Retina (tissue), 1 donor: Measurements from ENCODE around the gene RAMP3.
"Not testable (repeated sequence)": the region's sequence is repeated elsewhere in the genome, so short reads cannot be mapped to it uniquely, and the experiment has no call there.

Experiments
- DNase-seq: peaks from one replicate; pipeline ENCODE4 v3.0.0-alpha.2; 2016

The RAMP3 gene, protein sequence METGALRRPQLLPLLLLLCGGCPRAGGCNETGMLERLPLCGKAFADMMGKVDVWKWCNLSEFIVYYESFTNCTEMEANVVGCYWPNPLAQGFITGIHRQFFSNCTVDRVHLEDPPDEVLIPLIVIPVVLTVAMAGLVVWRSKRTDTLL

DNA sequence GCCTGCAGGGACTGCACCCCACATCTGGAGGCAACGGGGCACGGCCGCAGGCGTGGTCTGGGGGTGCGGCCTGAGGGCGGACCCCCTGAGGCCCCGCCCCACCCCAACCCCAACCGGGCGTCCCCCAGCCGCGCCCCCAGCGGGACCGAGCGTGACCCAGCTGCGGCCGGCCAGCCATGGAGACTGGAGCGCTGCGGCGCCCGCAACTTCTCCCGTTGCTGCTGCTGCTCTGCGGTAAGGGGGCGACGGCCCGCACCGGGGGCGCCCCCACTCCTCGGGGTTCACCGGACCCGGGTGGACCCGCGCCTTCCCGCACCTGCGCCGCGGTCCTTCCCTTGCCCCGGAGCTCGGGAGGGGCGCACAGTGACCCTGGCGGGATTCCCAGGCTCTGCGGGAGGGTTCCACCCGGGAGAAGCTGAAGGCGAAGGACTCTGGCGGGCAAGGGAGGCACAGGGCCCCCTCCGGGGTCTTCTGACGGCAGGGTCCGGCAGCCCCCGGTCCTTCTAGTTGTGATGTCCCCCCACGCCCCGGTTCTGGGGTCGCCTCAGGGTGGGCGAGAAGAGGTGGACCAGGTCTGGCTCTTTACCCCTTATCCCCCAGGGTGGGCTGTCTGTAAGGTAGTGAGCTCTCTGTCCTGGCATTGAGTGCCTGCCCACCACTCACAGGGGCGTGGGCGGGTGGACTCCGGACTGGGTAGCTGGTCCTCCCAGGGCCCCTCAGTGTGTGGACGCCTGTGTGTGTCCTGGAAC, at the start of gene RAMP3:
Gene RAMP3 (plus strand): TSS at position 139 of the 749 bp plus-strand sequence. CDS start 38 bp downstream, at position 177.
- DNase-seq, result peak; percentile 52

DNA sequence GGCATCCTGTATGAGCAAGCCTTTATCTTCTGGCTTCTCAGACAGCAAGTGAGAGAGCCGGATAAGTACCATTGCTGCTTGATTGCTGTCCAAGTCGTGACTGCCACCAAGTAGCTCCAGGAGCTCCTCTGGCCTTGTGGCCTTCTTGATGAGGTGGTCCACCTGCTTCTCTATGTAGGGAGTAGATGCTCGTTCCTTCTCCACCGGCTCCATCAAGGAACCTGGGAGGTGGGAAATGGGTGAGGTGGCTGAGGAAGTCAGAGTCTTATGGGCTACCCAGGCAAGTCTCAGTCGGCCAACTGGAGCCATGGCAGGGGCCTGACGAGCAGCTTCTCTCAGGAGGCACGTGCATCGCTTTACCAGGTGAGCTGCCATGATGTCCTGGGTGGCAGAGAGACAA, 48.7 kb upstream of the RAMP3 start:
- no peak for DNase-seq

DNA sequence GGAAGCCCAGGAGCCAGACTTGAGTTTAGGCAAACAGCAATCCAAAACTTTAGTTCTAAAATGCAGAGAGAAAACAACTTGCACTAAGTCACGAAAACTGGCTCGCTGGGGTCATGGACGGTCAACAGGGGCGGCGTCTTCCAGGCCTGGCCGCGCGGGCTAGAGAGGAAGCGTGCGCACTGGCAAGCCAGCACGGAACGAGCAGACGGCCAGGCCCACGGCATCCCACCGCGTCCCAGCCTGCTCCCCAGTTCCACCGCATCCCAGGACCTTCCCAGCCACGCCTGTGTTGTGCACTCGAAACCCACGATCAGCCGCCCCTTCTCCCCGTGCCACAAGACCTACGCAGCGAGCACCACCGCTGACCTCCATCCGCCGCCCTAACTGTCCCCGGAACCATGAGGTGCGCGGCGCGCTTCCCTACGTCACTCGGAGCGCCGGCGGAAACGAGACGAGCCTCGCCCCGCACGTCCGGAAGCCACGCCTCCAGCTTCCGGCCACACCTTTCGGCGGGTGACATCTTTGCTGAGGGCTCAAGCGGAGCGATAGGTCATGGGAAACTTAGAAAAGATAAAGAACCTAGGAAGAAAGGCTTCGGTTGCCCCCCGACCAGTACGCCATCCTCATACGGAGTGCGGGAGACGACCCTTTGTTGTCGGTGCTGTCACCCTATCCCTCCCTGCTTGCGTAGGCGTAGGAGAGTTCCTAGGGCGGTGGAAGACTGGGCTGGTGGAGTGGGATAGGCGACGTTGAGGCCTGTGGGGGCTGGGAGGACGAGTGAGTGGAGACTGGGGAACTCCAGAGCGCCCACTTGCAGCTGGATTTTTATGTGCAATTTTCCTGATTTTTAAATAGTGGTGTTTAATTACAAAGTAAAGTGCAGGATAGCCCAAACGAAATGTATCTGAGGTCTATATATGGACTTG, 46.0 kb upstream of the RAMP3 start, which contains the start of gene TBRG4:
Gene TBRG4 (minus strand): TSS at position 400 of the 926 bp plus-strand sequence. CDS start 2,460 bp downstream, outside the sequence.
- peak; percentile 99 for DNase-seq

DNA sequence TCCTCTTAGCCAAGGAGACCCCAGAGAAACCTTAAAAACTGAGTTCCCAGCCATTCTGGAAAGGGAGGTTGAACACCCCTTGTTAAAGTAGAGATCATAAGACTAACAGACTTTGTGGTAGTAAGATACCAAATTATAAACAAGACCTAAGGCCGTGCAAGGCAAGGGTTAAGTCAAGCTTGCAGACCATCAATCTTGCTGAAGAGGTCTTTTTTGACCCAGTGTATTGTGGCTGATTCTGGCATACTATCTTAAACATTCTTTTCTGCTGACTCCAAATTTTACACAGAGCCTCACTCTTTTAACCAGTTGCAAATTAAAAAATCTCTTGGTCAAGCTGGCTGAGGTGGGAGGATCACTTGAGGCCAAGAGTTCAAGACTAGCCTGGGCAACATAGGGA, 44.9 kb upstream of the RAMP3 start:
- no peak for DNase-seq

DNA sequence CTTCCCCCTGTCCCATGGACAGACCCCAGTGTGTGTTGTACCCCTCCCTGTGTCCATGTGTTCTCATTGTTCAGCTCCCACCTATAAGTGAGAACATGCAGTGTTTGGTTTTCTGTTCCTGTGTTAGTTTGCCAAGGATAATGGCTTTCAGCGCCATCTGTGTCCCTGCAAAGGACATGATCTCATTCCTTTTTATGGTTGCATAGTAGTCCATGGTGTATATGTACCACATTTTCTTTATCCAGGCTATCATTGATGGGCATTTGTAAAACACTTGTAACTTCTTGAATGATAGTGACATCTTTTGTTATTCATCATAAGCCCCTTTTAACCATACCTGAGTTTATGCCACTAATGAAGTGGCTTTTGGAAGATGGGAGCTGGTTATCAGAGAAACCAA, 43.3 kb upstream of the RAMP3 start:
- not testable (repeated sequence) for DNase-seq

DNA sequence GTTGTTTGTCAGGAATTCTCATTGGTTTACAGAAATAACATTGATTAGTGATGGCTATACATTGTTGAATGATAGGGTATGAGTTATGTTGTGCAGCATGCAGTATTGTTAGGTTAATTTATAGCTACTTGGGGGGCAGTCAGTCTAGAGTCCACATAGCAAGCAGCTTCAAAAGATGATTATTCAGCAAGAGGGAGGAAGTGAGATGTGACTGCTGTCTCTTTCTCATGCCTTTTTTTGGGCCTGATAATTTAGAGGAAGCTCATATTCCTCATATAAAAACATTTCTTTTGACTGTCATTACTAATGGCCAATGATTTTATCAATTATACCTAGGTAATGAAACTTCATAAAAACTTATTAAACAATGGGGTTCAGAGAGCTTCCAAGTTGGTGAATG, 42.7 kb upstream of the RAMP3 start:
- no peak for DNase-seq

DNA sequence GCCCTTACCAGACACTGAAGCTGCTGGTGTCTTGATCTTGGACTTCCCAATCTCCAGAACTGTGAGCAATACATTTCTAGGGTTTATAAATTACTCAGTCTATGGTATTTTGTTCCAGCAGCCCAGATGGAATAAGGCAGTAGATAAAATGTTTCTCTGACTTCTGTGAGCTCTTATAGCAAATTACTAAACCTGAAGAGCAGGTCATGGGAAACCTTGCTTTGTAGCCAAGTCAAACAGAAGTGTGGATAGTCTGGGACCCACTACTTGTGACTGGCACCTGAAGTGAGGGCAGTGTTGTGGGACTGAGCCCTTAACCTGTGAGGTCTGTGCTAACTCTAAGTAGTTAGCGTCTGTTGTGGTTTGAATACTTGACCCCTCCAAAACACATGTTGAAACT, 41.5 kb upstream of the RAMP3 start:
- DNase-seq, result no peak

DNA sequence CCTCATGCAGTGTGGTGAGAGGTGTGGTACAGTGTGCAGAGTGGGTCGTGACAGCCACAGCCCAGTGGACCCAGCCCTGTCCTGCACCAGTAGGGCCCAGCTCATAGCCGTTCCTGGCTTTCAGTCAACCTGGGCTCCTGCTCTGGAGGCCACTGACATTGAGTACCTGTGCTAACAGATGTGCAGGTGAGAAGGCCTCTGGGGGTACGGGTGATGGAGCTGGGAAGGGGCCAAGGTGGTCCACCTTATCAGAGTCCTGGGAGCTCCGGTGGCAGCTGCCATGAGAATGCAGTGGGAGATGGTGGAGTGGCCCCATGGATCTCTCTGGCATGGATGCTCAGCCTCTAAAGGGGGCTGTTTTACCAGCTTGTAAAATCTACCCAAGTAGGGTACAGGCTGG, 40.0 kb upstream of the RAMP3 start:
- DNase-seq, result no peak

DNA sequence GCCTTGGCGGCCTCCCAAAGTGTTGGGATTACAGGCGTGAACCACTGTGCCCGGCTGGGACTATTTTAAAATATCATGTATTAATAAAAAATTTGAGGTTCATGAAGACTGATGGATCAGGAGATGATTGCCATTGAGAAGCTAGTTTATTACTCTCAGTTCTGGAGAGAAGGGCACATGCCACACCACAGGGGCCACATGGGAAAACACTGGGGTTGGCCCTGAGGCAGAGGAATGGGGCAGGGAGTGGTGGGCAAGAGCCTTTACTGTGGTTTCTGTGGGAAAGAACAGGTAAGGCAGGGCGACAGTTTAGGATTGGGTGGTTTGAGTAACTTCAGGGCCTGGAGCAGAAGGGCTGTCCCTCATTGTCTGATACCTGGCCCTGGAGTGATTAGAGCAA, 39.3 kb upstream of the RAMP3 start:
- DNase-seq, result no peak

DNA sequence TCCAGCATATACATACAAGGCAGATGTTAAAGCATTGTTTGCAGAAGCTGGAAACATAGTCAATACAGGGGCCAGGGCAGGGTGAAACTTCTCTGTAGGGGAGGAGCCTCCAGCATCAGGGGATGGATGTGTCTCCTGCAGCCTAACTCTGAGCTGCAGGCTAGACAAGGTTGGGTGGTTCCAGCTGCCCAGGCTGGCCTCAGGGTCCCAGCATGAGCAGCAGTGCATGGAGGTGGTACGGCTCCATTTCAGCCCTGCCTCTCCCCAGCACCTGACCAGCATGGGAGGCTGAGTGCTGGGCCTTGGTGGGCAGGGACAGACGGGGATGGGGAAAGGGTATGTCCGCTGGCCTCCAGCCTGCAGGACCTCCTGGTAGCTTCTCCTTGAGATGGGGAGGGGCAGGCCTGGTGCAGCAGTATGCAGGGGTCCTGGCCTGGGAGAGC, 38.7 kb upstream of the RAMP3 start:
- no peak for DNase-seq

DNA sequence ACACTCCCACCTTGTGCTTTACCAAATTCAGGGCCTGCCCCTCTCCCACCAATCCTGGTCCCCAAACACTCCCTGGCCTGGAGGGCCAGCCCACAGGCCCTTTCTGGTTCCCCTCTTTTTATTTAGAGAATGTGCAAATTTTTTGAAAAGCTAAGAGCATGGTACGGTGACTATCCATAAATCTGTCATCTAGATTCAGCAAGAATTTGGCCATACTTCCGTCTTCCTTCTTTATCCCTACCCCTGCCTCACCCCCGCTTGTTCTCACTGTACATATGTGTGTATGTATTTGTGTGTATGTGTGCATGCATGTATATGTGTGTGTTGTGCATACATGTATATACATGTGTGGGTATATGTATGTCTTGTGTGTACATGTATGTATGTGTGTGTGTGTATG, 38.0 kb upstream of the RAMP3 start:
- no peak for DNase-seq

DNA sequence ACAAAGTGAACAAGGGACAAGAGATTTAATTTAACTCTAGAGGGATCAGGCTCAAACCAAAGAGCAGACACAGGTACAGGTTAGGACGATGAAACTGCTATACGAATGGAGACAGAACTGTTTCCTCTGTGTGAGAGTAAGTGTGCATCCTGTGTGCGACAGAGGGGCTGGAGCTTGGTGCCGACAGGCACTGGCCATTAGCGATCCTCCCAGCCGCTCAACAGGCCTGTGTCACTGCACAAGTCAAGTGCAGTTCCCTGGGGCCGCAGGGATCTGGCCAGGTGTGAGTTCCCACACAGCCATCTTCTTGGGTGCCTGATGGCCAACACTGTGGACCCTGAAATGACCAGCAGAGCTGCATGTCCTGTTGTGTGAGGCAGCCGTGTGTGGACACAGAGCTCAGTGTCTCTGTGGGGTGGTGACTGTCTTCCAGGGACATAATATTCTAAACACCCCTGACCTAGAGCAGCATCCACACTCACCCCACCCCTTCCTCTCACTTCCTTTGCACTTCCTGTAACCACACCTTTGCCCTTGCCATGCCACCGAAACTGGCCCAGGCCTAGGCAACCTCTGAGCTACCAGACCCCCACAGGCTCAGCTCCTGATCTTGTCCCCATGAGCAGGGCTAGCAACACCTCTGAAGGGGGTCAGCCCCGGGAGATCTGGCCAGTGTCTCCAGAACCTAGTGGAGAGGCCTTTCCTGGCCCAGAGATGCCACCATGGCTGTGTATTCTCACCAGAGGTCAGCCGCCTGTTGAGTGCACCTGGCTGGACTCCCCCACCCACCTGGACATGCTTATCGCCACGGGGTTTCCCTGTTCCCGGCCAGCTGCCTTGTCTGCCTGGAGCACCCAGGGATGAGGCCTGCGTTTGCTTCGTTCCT, 34.4 kb upstream of the RAMP3 start:
- no peak for DNase-seq

DNA sequence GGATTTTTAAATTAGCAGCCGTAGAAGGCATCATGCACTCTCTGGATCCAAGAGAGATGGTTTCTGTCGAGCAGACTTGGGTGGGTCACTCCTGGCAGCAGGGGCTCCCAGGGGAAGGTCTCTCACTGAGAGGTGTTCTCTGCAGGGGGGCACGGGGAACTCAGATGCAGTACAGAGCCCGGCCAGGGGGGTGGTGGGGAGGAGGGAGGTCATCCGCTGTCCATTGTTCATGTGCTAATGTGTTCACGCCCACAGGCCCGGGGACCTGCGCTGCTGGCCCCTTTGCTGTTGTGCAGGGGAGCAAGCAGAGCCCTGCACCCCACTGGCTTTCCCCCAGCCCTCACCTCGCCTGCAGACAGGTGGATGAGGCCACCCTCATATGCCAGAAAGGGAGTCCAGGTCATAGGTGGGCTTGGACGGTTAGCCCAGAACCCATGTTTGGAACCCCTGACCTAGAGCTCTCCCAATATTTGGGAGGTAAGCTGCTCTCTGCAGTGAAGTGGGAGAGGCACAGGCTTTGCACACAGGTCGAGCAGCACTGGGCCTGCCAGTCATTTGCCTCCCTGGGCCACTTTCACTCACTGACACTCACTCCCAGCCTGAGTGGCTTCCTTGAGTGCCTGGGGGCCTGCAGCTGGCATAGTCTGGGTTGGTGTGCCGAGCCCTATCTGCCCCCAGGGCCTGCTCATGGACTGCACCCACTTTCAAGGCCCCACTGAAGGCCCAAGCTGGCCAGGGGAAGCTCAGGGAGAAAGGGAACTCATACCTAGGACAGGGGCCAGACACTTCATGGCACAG, 33.5 kb upstream of the RAMP3 start:
- no peak for DNase-seq

DNA sequence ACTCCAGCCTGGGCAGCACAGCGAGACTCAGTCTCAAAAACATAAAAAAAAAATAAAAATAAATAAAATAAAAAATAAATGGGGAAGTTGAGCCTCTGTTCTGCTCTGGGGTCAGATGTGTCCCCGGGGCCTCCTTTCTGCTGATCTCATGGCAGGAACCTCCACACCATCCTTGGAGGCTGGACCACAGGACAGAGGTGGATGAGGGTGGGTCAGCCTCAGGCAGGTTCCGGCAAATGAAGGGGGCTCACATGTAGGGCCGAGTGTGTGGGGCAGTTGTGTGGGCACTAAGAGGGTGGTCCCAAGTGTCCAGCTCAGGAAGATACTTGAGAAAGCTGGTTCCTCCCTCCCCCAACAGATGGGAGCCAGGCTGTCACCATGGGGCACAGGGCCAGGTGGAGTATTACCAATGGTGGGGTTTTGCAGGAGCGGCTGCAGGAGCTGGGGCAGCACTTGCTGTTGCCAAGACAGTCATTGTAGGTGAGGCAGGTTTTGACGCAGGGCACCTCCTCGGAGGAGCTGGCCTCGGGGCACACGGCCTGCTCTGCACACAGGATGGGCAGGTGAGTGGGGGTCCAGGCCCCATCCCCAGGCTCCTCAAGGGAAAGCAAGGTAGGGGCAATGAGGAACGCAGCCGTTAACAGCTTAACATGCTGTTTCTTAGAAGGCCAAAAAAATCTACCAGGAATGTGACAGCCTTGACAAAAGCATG, 32.2 kb upstream of the RAMP3 start:
- DNase-seq, result no peak

DNA sequence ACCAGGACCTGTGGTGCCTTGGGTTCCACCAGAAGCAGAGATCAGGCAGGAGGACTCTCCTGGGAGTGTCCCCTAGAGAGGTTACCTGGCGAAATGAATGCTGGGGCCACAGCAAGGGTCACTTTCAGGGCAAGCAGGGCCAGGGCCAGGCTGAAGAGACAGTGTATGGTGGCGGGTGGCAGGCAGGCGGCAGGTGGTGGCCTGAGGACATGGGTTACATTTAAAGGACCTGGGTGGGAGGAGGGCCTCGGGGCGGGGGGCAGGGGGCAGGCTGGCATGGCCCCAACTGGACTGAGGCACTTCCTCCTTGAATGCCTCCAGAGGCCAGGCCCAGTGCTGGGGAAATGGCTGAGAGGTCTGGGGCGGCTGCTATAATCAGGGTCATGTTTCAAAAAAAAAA, 31.4 kb upstream of the RAMP3 start:
- DNase-seq, result no peak

DNA sequence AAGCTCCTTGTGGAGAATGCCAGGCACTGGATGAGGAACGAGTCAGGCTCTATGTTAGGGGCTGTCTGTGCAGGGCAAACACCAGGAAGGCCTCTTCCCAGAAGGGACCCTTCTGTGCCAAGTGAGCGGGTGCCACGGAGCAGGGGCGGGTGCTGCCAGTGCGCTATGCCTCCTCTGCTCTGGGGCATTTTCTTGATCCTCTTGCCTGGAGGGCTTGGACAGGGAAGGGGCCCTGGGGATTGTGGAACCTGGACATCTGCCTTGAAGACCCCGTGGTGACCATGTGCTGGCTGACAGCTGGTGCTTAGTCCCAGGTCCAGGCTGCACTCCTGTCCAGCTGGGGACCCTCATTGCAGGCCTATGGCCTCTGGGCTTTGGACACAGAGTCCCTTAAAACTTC, 30.7 kb upstream of the RAMP3 start:
- DNase-seq, result no peak

DNA sequence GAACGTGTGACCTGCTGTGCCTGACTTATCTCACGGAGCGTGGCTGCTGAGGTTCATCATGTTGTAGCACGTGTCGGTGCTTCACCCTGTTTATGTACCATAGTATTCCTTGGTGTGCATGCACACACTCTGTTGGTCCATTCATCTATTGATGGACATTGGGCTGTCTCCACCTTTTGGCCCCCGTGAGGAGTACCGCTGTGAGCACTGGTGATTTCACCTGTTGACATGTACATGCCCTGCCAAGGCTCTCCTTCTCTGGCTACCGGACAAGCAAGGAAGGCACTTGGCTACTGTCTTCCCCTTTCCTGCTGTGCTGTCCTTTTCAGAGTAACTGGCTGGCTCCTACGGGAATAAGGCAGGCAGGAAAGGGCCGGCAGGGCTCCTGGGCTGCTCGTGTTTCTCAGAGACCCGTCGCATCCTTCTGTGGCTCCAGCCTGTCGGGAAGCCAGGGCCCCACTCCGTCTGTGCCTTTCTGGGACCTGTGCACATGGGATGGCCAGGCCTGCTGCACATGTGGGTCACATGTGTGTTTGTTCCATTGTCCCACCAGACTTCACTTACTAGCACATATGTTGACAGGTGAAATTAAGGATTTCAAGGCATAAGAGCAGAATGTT, 28.3 kb upstream of the RAMP3 start:
- DNase-seq, result no peak

DNA sequence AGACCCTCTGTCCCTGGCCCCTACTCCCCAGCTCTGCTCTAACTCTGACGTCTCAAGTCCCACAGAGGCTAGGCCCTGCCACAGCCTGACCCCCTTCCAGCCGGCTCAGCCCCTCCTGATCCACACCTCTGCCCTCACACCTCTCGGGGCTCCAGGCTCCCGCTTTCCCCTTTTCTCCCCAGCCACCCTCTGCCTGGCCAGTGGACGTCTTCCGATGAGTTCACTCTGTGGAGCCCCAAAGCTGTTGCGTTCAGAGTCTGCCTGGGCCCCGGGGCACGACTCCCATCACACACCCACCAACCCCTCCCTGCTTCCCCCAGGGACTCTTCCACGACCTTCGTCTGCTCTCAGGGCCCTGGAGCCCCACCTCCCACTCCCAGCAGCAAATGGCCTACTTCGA, 27.7 kb upstream of the RAMP3 start:
- no peak for DNase-seq

DNA sequence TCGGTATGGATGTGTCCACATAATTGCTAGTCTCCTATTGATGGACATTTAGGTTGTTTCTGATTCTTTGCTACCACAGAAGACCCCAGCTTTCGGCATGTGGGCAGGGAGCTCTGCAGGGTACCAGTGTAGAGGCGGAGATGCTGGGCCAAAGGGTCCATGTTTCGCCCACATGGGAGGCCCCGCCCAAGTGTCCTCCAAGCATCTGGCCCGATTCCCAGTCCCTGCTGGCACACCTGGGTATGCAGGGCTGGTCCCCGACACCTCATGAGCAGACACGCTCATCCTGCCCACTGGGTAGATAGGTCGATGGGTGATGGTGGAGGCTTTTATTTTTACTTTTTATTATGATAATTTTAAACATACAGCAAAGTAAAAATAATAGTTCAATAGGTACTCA, 26.7 kb upstream of the RAMP3 start:
- DNase-seq, result no peak

DNA sequence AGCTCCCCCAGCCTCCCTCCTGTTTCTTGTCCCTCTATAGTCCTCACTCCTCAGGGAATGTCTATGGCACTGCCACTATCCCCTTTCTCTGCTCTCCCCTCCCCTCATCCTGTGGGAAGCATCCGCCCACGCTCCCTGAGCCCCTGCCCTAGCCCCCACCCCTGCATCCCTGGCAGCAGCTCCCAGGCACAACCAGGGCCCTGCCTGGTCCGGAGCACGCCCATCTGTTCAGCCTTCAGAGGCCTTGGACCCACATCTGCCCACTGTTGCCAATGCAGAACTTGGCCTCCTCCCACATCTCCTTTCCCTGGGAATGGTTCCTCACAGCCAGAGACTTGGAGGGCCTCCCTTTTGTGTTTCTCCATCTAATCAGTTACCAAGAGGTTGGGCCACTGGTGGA, 25.7 kb upstream of the RAMP3 start:
- DNase-seq, result no peak
